Measurements from ENCODE around the gene CYTH1. TPM values are rescaled to one million over a fixed set of nuclear protein-coding genes. Genes with fewer than 3 reads are reported as not detected.
A peak's percentile ranks its signal among the peaks of the same experiment; 100 is the strongest.

CYTH1 gene
- total and polyA plus RNA-seq, 10 of the 15 experiments (the other 5 are each of a cell fraction or from before 2014, with no cell fraction given): 6.6 to 188 (median 145) TPM

DNA sequence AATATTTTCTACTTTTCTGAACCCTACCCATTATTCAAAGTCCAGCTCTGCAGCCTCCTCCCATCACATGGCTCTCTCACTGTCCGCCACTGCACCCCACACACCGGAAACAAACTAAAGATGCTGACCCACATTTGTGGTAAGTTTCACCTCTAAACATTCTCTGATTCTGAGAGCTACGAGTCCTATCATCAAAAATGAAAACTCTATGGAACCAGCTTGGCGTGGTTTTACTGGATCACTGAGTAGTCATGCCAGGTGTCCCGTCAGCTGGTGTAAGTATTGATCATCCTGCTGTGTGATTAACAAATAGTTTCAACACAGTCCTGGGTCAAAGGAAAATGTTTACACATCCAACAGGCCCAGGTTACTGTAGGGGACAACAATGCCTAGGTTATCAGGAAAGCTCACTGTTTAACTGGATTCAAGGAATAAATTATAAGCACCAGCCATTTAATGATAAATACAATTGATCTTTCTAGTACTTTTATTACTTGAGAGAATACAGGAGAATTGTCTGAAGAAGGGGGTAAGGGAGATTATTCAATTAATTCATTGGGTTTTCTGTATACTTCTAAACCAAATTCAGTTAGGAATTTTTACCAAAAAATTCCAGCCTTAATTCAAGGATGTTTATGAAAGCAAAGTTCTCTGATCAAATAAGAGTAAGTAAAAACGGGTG lies 33.9 kb downstream of the CYTH1 start:
- Histone ChIP-seq H3K9me3 (replicated peaks; ENCODE audit: control insufficient read depth, insufficient read depth, low read length) (no peaks in the 10 kb centered on the region; the same call in 2 of the 3 replicates), H3K9ac (ENCODE audit: control insufficient read depth, insufficient read depth, low read length) (peak overlapping the region; percentile 24; the same call in 1 of the 2 replicates), H3K4me1 (ENCODE audit: control insufficient read depth, insufficient read depth, low read length) (peaks cover 64% of the 10 kb centered on the region), H3K4me2 (ENCODE audit: control insufficient read depth, insufficient read depth) (peak overlapping the region; percentile 97), H3K36me3 (ENCODE audit: control insufficient read depth in 2 of 2, insufficient read depth in 2 of 2, low read length in 1 of 2) (peaks cover 2 to 5% of the 10 kb centered on the region in 2 experiments; a peak in 2 of 4 replicates), H2AFZ (ENCODE audit: control insufficient read depth, low read depth, low read length) (no peak overlapping the region), H3K79me2 (ENCODE audit: control insufficient read depth, insufficient read depth, low read length) (peaks cover 98% of the 10 kb centered on the region), H3K4me3 (peak overlapping the region; percentile 51), H3K27me3 (replicated peaks in 1 of 2; ENCODE audit: control insufficient read depth in 2 of 2, insufficient read depth in 2 of 2, low read length in 1 of 2) (no peaks in the 10 kb centered on the region), H3K27ac (ENCODE audit: control insufficient read depth, insufficient read depth) (peak overlapping the region; percentile 79), H4K20me1 (ENCODE audit: control insufficient read depth, insufficient read depth) (0 out of 2 replicates have a peak, but pooled peaks cover 2% of the 10 kb centered on the region)
- intact Hi-C loops (cut with micrococcal nuclease; ENCODE audit: unreplicated experiment): loop anchor here (1.0 kb wide), 1 partner anchor 30 kb away; no protein-coding TSS in a partner anchor
- CTCF ChIA-PET: interaction anchor here (0.6 to 5.0 kb wide), 15 partner anchors 8 to 251 kb away, joined by 3 to 56 read pairs (median 5); no protein-coding TSS in a partner anchor
- RAD21 ChIA-PET (ENCODE audit: unreplicated experiment): interaction anchor here (0.9 to 6.2 kb wide), 19 partner anchors 8 to 251 kb away, joined by 3 to 58 read pairs (median 7); partner anchors contain the start of gene CYTH1
- SMC1A ChIA-PET (ENCODE audit: uncharacterized antibody, unreplicated experiment): interaction anchor here (0.8 to 4.6 kb wide), 15 partner anchors 9 to 251 kb away, joined by 3 to 41 read pairs (median 18); no protein-coding TSS in a partner anchor
- FAIRE-seq: peak; percentile 47
- WGBS (ENCODE audit: insufficient coverage, insufficient replicate concordance, low lambda C conversion rate, missing lambda C conversion rate): 0% methylated on average over 6 of the region's 6 CpGs
- peak; percentile 81 for ATAC-seq
- no peak for DNase-seq (ENCODE audit: low read depth, low spot score)
- BruUV-seq (replicated peaks): TSS peak; percentile 74
- in situ Hi-C loops (cut with MboI): no loop called here
- POLR2A ChIA-PET: interaction anchor here (0.8 to 6.6 kb wide), 11 partner anchors 9 to 40 kb away, joined by 4 to 67 read pairs (median 7); no protein-coding TSS in a partner anchor
- TF ChIP-seq ZNF207 (IDR thresholded peaks at IDR 0.05; ENCODE audit: borderline replicate concordance) (no peak), HDGF (IDR thresholded peaks at IDR 0.05) (no peak), IKZF2 (IDR thresholded peaks at IDR 0.05) (0 out of 4 replicates have a peak, but pooled peaks of 1 of the 2 experiments have one; percentile 5), TAF1 (IDR thresholded peaks at IDR 0.05; ENCODE audit: borderline replicate concordance, low read depth, low read length) (no peak), SMC3 (IDR thresholded peaks at IDR 0.05; ENCODE audit: borderline replicate concordance, low read length) (0 out of 2 replicates have a peak, but pooled peaks have one; percentile 10), TARDBP (IDR thresholded peaks at IDR 0.05; ENCODE audit: borderline replicate concordance) (no peak), ZNF384 (IDR thresholded peaks at IDR 0.05; ENCODE audit: borderline replicate concordance, low read depth, low read length) (no peak), ATF7 (IDR thresholded peaks at IDR 0.05; ENCODE audit: low read depth) (no peak), RUNX3 (IDR thresholded peaks at IDR 0.05; ENCODE audit: low read length) (peak; percentile 96), BACH1 (IDR thresholded peaks at IDR 0.05; ENCODE audit: borderline replicate concordance) (no peak), CHD1 (IDR thresholded peaks at IDR 0.05; ENCODE audit: low read depth, low read length) (no peak)
- TF ChIP-seq, protein P1, sequence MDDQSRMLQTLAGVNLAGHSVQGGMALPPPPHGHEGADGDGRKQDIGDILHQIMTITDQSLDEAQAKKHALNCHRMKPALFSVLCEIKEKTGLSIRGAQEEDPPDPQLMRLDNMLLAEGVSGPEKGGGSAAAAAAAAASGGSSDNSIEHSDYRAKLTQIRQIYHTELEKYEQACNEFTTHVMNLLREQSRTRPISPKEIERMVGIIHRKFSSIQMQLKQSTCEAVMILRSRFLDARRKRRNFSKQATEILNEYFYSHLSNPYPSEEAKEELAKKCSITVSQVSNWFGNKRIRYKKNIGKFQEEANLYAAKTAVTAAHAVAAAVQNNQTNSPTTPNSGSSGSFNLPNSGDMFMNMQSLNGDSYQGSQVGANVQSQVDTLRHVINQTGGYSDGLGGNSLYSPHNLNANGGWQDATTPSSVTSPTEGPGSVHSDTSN (IDR thresholded peaks at IDR 0.05; ENCODE audit: insufficient replicate concordance, low read depth, low read length): peak; percentile 2
- TF ChIP-seq, protein P2, sequence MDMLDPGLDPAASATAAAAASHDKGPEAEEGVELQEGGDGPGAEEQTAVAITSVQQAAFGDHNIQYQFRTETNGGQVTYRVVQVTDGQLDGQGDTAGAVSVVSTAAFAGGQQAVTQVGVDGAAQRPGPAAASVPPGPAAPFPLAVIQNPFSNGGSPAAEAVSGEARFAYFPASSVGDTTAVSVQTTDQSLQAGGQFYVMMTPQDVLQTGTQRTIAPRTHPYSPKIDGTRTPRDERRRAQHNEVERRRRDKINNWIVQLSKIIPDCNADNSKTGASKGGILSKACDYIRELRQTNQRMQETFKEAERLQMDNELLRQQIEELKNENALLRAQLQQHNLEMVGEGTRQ (IDR thresholded peaks at IDR 0.05; ENCODE audit: borderline replicate concordance, low read depth, low read length): no peak; the same call in 1 of the 2 replicates
- TF ChIP-seq, protein P3, sequence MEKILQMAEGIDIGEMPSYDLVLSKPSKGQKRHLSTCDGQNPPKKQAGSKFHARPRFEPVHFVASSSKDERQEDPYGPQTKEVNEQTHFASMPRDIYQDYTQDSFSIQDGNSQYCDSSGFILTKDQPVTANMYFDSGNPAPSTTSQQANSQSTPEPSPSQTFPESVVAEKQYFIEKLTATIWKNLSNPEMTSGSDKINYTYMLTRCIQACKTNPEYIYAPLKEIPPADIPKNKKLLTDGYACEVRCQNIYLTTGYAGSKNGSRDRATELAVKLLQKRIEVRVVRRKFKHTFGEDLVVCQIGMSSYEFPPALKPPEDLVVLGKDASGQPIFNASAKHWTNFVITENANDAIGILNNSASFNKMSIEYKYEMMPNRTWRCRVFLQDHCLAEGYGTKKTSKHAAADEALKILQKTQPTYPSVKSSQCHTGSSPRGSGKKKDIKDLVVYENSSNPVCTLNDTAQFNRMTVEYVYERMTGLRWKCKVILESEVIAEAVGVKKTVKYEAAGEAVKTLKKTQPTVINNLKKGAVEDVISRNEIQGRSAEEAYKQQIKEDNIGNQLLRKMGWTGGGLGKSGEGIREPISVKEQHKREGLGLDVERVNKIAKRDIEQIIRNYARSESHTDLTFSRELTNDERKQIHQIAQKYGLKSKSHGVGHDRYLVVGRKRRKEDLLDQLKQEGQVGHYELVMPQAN (conservative IDR thresholded peaks at IDR 0.05): no peak
- TF ChIP-seq, protein P4, sequence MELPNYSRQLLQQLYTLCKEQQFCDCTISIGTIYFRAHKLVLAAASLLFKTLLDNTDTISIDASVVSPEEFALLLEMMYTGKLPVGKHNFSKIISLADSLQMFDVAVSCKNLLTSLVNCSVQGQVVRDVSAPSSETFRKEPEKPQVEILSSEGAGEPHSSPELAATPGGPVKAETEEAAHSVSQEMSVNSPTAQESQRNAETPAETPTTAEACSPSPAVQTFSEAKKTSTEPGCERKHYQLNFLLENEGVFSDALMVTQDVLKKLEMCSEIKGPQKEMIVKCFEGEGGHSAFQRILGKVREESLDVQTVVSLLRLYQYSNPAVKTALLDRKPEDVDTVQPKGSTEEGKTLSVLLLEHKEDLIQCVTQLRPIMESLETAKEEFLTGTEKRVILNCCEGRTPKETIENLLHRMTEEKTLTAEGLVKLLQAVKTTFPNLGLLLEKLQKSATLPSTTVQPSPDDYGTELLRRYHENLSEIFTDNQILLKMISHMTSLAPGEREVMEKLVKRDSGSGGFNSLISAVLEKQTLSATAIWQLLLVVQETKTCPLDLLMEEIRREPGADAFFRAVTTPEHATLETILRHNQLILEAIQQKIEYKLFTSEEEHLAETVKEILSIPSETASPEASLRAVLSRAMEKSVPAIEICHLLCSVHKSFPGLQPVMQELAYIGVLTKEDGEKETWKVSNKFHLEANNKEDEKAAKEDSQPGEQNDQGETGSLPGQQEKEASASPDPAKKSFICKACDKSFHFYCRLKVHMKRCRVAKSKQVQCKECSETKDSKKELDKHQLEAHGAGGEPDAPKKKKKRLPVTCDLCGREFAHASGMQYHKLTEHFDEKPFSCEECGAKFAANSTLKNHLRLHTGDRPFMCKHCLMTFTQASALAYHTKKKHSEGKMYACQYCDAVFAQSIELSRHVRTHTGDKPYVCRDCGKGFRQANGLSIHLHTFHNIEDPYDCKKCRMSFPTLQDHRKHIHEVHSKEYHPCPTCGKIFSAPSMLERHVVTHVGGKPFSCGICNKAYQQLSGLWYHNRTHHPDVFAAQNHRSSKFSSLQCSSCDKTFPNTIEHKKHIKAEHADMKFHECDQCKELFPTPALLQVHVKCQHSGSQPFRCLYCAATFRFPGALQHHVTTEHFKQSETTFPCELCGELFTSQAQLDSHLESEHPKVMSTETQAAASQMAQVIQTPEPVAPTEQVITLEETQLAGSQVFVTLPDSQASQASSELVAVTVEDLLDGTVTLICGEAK (IDR thresholded peaks at IDR 0.05; ENCODE audit: borderline replicate concordance): no peak

Measured in GM12878 (cell line).